Stimulated activated naive CD4-positive, alpha-beta T cell treated with Interleukin-2 at 50 U/mL for 16 hours (primary cell): ENCODE measurements around the gene SRGAP1.
"Not testable (repeated sequence)": the region's sequence is repeated elsewhere in the genome, so short reads cannot be mapped to it uniquely, and the experiment has no call there.

Experiments used
- DNase-seq: peaks from one replicate; lab custom pipeline; 2025; lab: John Stamatoyannopoulos, UW

SRGAP1 gene

DNA sequence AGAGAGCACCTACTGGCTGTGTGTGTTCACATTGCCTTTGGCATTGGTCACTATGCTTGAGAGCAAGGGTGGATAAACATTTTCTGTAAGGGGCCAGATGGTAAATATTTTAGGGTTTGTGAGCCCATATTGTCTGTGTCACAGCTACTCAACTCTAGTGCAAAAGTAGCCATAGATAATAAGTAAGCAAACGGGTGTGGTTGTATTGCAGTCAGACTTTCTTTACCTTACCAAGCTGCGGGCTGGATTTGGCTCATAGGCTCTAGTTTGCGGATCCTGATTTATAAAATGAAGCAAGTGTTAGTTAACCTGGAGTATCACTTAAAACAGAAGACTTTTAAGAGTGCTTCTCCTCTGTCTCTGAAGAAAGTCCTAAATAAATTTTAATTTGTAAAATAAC lies 208.6 kb downstream of the SRGAP1 start:
- DNase-seq, result no peak

DNA sequence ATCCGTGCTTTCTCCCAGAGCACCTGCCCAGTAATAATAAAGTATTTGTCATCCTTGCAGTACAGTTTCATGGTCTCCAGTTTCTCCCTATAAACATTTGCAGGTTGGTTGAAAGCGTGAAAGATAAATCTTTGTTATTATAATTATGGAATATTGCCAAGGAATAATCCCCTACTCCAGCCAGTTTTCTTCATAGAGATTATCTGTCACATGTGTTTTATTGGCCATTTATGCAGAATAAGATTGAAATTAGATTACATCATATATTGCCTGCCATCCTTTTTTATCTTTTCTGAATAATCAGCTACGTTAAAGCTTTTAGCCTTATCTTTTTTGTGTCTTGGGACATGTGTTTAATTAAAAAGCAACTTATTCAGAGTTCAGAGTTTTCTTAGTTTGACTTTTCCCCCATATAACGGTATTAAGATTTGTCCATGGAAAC lies 209.6 kb downstream of the SRGAP1 start:
- no peak for DNase-seq

- no peak for DNase-seq
These were observed 212.2 kb downstream of the SRGAP1 start for GRCh38 chr12:64056741-64057140.

GRCh38 chr12:64057706-64058105 lies 213.2 kb downstream of the SRGAP1 start:
- no peak for DNase-seq

GRCh38 chr12:64058541-64059265 lies 214.2 kb downstream of the SRGAP1 start:
- DNase-seq, result no peak

DNA sequence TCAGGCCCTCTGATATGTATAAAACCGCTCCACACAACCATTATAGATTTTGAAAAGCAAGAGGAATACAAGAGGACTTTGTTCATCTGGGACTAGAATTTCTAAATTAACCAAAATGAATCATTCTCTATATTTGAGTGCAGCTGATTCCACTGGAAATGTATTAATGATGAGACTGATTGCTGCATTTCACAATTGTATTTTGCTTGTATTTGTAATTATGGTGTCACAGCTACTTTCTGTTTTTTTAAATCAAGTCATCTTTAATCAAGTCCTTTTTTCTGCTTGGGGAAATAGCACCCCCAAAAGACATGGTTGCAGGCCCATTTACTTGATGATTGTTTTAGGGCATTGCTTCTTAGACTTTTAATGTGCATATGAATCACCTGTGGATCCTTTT lies 215.2 kb downstream of the SRGAP1 start:
- DNase-seq, result no peak

GRCh38 chr12:64061868-64062375 lies 217.4 kb downstream of the SRGAP1 start:
- no peak for DNase-seq

GRCh38 chr12:64063121-64063520 lies 218.6 kb downstream of the SRGAP1 start:
- no peak for DNase-seq

- DNase-seq, result no peak
These were observed 219.7 kb downstream of the SRGAP1 start for GRCh38 chr12:64064240-64064639.

- DNase-seq, result no peak
These were observed 220.2 kb downstream of the SRGAP1 start for GRCh38 chr12:64064706-64065105.

- no peak for DNase-seq
These were observed 221.5 kb downstream of the SRGAP1 start for GRCh38 chr12:64065881-64066451.

- no peak for DNase-seq
These were observed 222.3 kb downstream of the SRGAP1 start for GRCh38 chr12:64066776-64067175.

GRCh38 chr12:64070454-64070853 lies 226.0 kb downstream of the SRGAP1 start:
- DNase-seq, result no peak

- DNase-seq, result no peak
These were observed 228.5 kb downstream of the SRGAP1 start for GRCh38 chr12:64072916-64073575.

DNA sequence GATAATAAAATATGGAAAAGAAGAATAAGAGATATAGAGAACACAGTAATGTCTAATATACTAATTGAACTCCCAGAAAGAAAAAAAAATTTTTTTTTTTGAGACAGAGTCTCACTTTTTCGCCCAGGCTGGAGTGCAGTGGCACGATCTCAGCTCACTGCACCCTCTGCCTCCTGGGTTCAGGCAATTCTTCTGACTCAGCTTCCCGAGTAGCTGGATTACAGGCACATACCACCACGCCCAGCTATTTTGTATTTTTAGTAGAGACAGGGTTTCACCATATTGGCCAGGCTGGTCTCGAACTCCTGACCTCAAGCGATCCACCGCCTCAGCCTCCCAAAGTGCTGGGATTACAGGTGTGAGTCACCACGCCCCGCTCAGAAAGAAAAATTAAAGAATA lies 232.1 kb downstream of the SRGAP1 start:
- DNase-seq, result not testable (repeated sequence)

GRCh38 chr12:64077922-64078321 lies 233.4 kb downstream of the SRGAP1 start:
- no peak for DNase-seq

DNA sequence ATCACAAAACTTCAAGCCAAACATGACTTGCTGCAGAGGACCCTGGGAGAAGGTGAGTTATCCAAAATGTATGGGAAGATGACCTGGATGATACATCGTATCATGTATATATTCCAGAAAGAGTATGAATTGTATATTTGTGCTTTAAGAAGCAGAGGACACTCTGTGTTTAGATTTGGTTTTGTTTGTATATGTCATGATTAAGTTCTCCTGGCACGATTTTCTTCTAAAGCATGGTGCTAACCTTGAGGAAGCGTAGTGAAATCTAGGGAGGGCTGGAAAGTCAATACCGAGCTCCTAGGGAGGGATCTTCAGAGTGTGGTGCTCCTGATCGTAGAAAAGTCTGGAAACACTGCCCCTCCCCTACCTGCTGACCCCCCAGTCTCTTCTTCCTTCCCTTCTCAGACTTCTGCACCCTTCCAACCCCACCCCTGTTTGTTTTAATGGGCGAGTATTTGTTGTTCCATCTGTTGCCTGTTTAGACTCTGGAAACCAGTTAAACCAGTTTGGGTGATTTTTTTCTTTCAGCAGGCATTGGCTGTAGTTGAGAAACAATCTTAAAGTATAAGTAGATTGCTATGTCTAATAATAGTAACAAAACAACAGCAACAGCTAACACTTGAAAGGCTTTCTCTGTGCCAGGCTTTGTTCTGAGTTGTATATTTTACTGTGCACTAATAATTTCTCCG lies 236.0 kb downstream of the SRGAP1 start:
- no peak for DNase-seq

GRCh38 chr12:64081008-64081404 lies 236.5 kb downstream of the SRGAP1 start:
- DNase-seq, result no peak

- no peak for DNase-seq
These were observed 237.6 kb downstream of the SRGAP1 start for GRCh38 chr12:64082116-64082515.

GRCh38 chr12:64082866-64083268 lies 238.4 kb downstream of the SRGAP1 start:
- DNase-seq, result no peak

DNA sequence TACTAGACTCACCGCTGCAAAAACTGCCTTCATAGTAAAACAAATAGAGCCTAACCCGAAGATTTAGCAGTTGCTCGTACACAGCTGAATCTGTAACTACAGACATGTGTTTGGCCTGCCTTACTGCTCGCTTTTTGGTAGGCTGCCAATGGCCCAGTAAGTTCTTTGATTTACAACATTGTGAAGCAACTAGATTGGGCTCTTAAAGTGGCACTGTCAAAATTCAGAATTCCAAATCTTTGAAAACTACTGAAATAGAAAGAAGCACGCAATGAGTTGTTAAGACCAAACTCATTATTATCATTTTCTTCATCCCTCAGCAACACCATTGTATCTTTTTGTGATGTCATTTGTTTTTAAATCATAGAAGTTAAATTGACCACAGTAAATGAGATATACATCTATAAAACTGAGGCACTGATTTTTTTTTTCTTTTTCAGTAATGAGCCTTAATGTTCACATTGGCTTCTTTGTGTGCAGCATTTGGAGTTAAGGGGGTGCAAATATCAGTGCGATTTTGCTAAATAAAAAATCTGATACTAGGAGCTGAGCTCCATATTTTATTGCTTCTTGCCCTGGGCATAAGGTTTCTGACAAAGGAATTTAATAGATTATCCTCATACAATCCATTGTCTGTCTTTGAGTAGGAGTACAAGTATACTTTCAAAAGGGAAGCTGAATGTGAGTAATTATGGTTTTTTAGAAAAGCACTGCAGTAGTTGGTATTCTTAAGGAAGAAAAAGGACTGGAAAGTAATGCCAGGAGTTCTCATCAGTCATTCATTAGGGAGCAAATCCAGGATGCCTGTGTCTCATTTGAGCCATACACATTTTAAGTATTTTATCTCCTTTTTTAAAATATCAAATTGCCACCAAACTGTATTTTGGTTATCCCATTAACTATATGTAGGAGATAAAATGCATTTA lies 239.0 kb downstream of the SRGAP1 start:
- DNase-seq, result no peak
